GM12878 (cell line): ENCODE data around the gene TBCD. TPM values are rescaled to one million over a fixed set of nuclear protein-coding genes. Genes with fewer than 3 reads are reported as not detected.

Source experiments
- ATAC-seq: fragments of 200-7000 bp; cut with Tn5 transposase; 3 replicates; pipeline ENCODE4 v1.9.1; 2020; ENCODE audit warnings: mild to moderate bottlenecking, moderate library complexity
- BruUV-seq: library from RNA; stranded (reverse); fragments of 400-500 nt; replicated peaks from 2 replicates; lab custom pipeline; 2021; lab: Mats Ljungman, UMichigan
- CTCF ChIA-PET: fragments of 300-600 bp; sonication (Branson Sonifier 250); formaldehyde crosslinking; extraction: SDS; loops from one replicate; lab custom pipeline; 2021; ENCODE audit warnings: inconsistent platforms; lab: Yijun Ruan, JAX
- POLR2A ChIA-PET: fragments of 350-600 bp; formaldehyde crosslinking; extraction: SDS; loops from one replicate; lab custom pipeline; 2021; ENCODE audit warnings: inconsistent platforms; lab: Charles Lee
- RAD21 ChIA-PET: fragments of 300-600 bp; sonication (Branson Sonifier 250); formaldehyde crosslinking; loops from one replicate; lab custom pipeline; 2023; ENCODE audit warnings: antibody characterized with exemption; ENCODE audit not compliant: unreplicated experiment; lab: Charles Lee
- SMC1A ChIA-PET: fragments of 300-600 bp; sonication (Branson Sonifier 250); formaldehyde crosslinking; loops from one replicate; lab custom pipeline; 2023; ENCODE audit not compliant: unreplicated experiment, uncharacterized antibody; lab: Charles Lee
- DNase-seq: peaks from one replicate; pipeline ENCODE4 v3.0.0-alpha.2; 2011; ENCODE audit warnings: low read depth, low spot score
- FAIRE-seq: peaks from 3 replicates; lab custom pipeline; 2011; peaks lifted over from hg19 to GRCh38; lab: Jason Lieb, UNC
- H2AFZ ChIP-seq: 2 replicates; pipeline ENCODE4 v1.6.0; 2011; ENCODE audit warnings: low read depth, low read length, control low read depth; ENCODE audit not compliant: control insufficient read depth
- H3K27ac ChIP-seq: 2 replicates; pipeline ENCODE4 v1.5.1; 2011; ENCODE audit warnings: control low read depth; ENCODE audit not compliant: control insufficient read depth, insufficient read depth
- H3K27me3 ChIP-seq, 2 experiments: replicated peaks in 1 of 2; 2 replicates each; pipeline versions ENCODE4 v1.6.0 to v1.6.1; 2011; ENCODE audit warnings: low read length in 1 of 2; ENCODE audit not compliant: control insufficient read depth in 2 of 2, insufficient read depth in 2 of 2
- H3K36me3 ChIP-seq, 2 experiments: 2 replicates each; pipeline ENCODE4 v1.5.1; 2011; ENCODE audit warnings: low read length in 1 of 2; ENCODE audit not compliant: control insufficient read depth in 2 of 2, insufficient read depth in 2 of 2
- H3K4me1 ChIP-seq: 2 replicates; pipeline ENCODE4 v1.6.1; 2011; ENCODE audit warnings: mild to moderate bottlenecking, low read length, moderate library complexity, mixed read lengths; ENCODE audit not compliant: control insufficient read depth, insufficient read depth
- H3K4me2 ChIP-seq: 2 replicates; pipeline ENCODE4 v1.6.0; 2011; ENCODE audit warnings: control low read depth; ENCODE audit not compliant: control insufficient read depth, insufficient read depth
- H3K4me3 ChIP-seq: fragments of 200-600 bp; sonication (generic); 2 replicates; pipeline ENCODE4 v1.5.1; 2016
- H3K79me2 ChIP-seq: 2 replicates; pipeline ENCODE4 v1.6.0; 2011; ENCODE audit warnings: low read length; ENCODE audit not compliant: control insufficient read depth, insufficient read depth
- H3K9ac ChIP-seq: 2 replicates; pipeline ENCODE4 v1.8.0; 2011; ENCODE audit warnings: low read length, control low read depth, mixed read lengths; ENCODE audit not compliant: control insufficient read depth, insufficient read depth
- H3K9me3 ChIP-seq: replicated peaks from 3 replicates; pipeline ENCODE4 v1.5.1; 2011; ENCODE audit warnings: mild to moderate bottlenecking, low read length; ENCODE audit not compliant: control insufficient read depth, insufficient read depth
- H4K20me1 ChIP-seq: 2 replicates; pipeline ENCODE4 v1.6.0; 2011; ENCODE audit not compliant: control insufficient read depth, insufficient read depth
- BRCA1 ChIP-seq: IDR thresholded peaks from 2 replicates; pipeline ENCODE4 v1.6.1; 2011; ENCODE audit warnings: low read depth, low read length, improper control_type of control experiment
- CEBPB ChIP-seq, 2 experiments: fragments of 150-350 bp in 1 of 2; IDR thresholded peaks; 2 replicates each; pipeline ENCODE4 v1.6.1; 2012 to 2014; ENCODE audit warnings: low read depth in 2 of 2, low read length in 2 of 2, borderline replicate concordance in 1 of 2, inconsistent platforms in 1 of 2
- GABPA ChIP-seq: IDR thresholded peaks from 2 replicates; pipeline ENCODE4 v1.6.1; 2014; ENCODE audit warnings: antibody characterized with exemption, low read depth, mild to moderate bottlenecking, inconsistent platforms
- KAT2A ChIP-seq: conservative IDR thresholded peaks from 2 replicates; pipeline ENCODE4 v1.6.1; 2011; ENCODE audit warnings: low read depth, low read length; ENCODE audit not compliant: control insufficient read depth
- MYC ChIP-seq: IDR thresholded peaks from 2 replicates; pipeline ENCODE4 v1.6.1; 2011; ENCODE audit warnings: mild to moderate bottlenecking, low read length, moderate library complexity, inconsistent platforms; ENCODE audit not compliant: insufficient read depth, insufficient replicate concordance, insufficient read length, severe bottlenecking
- NFIC ChIP-seq: IDR thresholded peaks from 2 replicates; pipeline ENCODE4 v1.6.1; 2012; ENCODE audit warnings: low read depth, mild to moderate bottlenecking, inconsistent platforms, low read length, moderate library complexity
- SRF ChIP-seq, 2 experiments: IDR thresholded peaks; 2 replicates each; pipeline ENCODE4 v1.6.1; 2011; ENCODE audit warnings: low read depth in 2 of 2, low read length in 2 of 2, mild to moderate bottlenecking in 1 of 2, moderate library complexity in 1 of 2
- SUZ12 ChIP-seq: fragments of 200-600 bp; sonication (generic); IDR thresholded peaks from one replicate; pipeline ENCODE4 v1.6.1; 2018; ENCODE audit warnings: antibody characterized with exemption, mild to moderate bottlenecking; ENCODE audit not compliant: unreplicated experiment
- TARDBP ChIP-seq: IDR thresholded peaks from 2 replicates; pipeline ENCODE4 v1.6.1; 2016; ENCODE audit warnings: borderline replicate concordance
- YY1 ChIP-seq: IDR thresholded peaks from 2 replicates; pipeline ENCODE4 v1.6.1; 2011; ENCODE audit warnings: low read depth, mild to moderate bottlenecking, low read length
- ZBTB11 ChIP-seq: fragments of 450-650 bp; formaldehyde crosslinking; IDR thresholded peaks from 2 replicates; pipeline ENCODE4 v1.5.0; 2022; ENCODE audit warnings: mild to moderate bottlenecking, missing genetic modification characterization
- ZBTB40 ChIP-seq: fragments of 450-650 bp; IDR thresholded peaks from 2 replicates; pipeline ENCODE4 v1.6.1; 2016; ENCODE audit warnings: mild to moderate bottlenecking, moderate library complexity, borderline replicate concordance
- ZNF207 ChIP-seq: fragments of 450-650 bp; IDR thresholded peaks from 2 replicates; pipeline ENCODE4 v1.6.1; 2014; ENCODE audit warnings: antibody characterized with exemption, mild to moderate bottlenecking, borderline replicate concordance
- whole genome bisulfite sequencing: methylation state at CpG from one replicate; pipeline ENCODE4 v1.1.6; 2016; ENCODE audit warnings: low lambda C conversion rate; ENCODE audit not compliant: insufficient replicate concordance, insufficient coverage; ENCODE audit errors: missing lambda C conversion rate; 5-methylcytosine and 5-hydroxymethylcytosine counted together
- in situ Hi-C: fragments of 300-500 bp; cut with MboI; formaldehyde crosslinking; loops from 9 replicates; pipeline ENCODE4 v1.14.3; 2018; ENCODE audit warnings: mixed read lengths
- intact Hi-C: fragments of 100-400 bp; cut with micrococcal nuclease; formaldehyde crosslinking; loops from one replicate; pipeline ENCODE4 v1.14.2; 2022; ENCODE audit not compliant: unreplicated experiment
- polyA plus RNA-seq, 11 experiments: library from polyadenylated mRNA; depleted of rRNA in 4 of 11; unstranded in 6 of 11; stranded (reverse) in 5 of 11; fragments of >200 nt; fragmentation: Nextera tagmentation in 4 of 11; fragmentation: Illumina TruSeq in 1 of 11; extraction: Ambion mirVana in 4 of 11; extraction: Trizol in 1 of 11; gene quantifications; 1 replicate in 1 of 11; 2 replicates in 10 of 11; pipeline versions ENCODE4 v1.2.1 to v1.2.3, GENCODE V29; 2011 to 2016; ENCODE audit warnings: inconsistent platforms in 2 of 11, missing spikeins in 2 of 11, low read depth in 1 of 11
- total RNA-seq, 4 experiments: library from RNA; depleted of rRNA in 3 of 4; stranded (reverse); fragments of >200 nt in 3 of 4; fragmentation: Illumina TruSeq in 1 of 4; extraction: Trizol in 1 of 4; gene quantifications; 2 replicates each; pipeline versions ENCODE4 v1.2.1 to v1.2.3, GENCODE V29; 2013 to 2021

Gene TBCD
- total and polyA plus RNA-seq, 10 of the 15 experiments (the other 5 are each of a cell fraction or from before 2014, with no cell fraction given), result 10.3 to 114 (median 52.4) TPM

GRCh38 chr17:82962163-82962720 is 210.4 kb downstream of the TBCD start:
- Histone ChIP-seq H3K27ac (no peak overlapping the region), H3K9me3 (no peaks in the 10 kb centered on the region), H3K4me2 (no peak overlapping the region), H3K36me3 (no peaks in the 10 kb centered on the region), H4K20me1 (no peaks in the 10 kb centered on the region), H3K4me1 (peaks cover 4% of the 10 kb centered on the region), H3K9ac (no peak overlapping the region), H2AFZ (no peak overlapping the region), H3K4me3 (no peak overlapping the region), H3K27me3 (no peaks in the 10 kb centered on the region), H3K79me2 (no peaks in the 10 kb centered on the region)
- DNase-seq (no peak), FAIRE-seq (no peak), ATAC-seq (no peak)
- in situ Hi-C loops (no loop called here), intact Hi-C loops (no loop called here)
- POLR2A ChIA-PET, result no interaction called here
- no TSS peak for BruUV-seq
- RAD21 ChIA-PET, result no interaction called here
- WGBS, result 92% methylated on average over 20 of the region's 21 CpGs
- CTCF ChIA-PET, result interaction anchor here (0.7 kb wide), 1 partner anchor 1008 kb away, joined by 4 read pairs; no protein-coding TSS in a partner anchor
- SMC1A ChIA-PET, result no interaction called here
- TF ChIP-seq YY1 (no peak), BRCA1 (no peak), ZBTB11 (CRISPR knock-in tag) (no peak), SRF (IDR thresholded peaks at IDR 0.05; ENCODE audit: low read depth in 2 of 2, low read length in 2 of 2) (no peak), NFIC (no peak), GABPA (no peak), SUZ12 (no peak), KAT2A (no peak), ZNF207 (no peak), TARDBP (no peak), ZBTB40 (no peak), MYC (no peak), CEBPB (IDR thresholded peaks at IDR 0.05; ENCODE audit: borderline replicate concordance in 1 of 2, low read depth in 2 of 2, low read length in 2 of 2) (no peak)
